Measurements from ENCODE around the gene FERMT3.

The FERMT3 gene

GRCh38 chr11:64241241-64241490 is 34.6 kb downstream of the FERMT3 start:
- no peaks in the 10 kb centered on the region for H3K27me3 Mint-ChIP-seq (ENCODE audit: low read depth)
- H3K36me3 Mint-ChIP-seq (ENCODE audit: low read depth), result peaks cover 14% of the 10 kb centered on the region
- H3K4me1 Mint-ChIP-seq, result peaks cover 40% of the 10 kb centered on the region
- H3K9me3 Mint-ChIP-seq, result no peaks in the 10 kb centered on the region
- no peak for TF ChIP-seq CTCF (IDR thresholded peaks at IDR 0.05; ENCODE audit: unreplicated experiment in 3 of 3)
- peak overlapping the region; percentile 90 to 95 (median 92) for H3K4me3 Mint-ChIP-seq
- peak overlapping the region; percentile 98 for H3K27ac Mint-ChIP-seq

- Mint-ChIP-seq H3K27me3 (ENCODE audit: low read depth) (no peaks in the 10 kb centered on the region), H3K4me1 (peaks cover 39% of the 10 kb centered on the region), H3K4me3 (peak overlapping the region; percentile 90 to 95 (median 92)), H3K36me3 (ENCODE audit: low read depth) (peaks cover 14% of the 10 kb centered on the region), H3K27ac (peak overlapping the region; percentile 98), H3K9me3 (no peaks in the 10 kb centered on the region)
- TF ChIP-seq CTCF (IDR thresholded peaks at IDR 0.05; ENCODE audit: unreplicated experiment in 3 of 3), result no peak
Measured at GRCh38 chr11:64241491-64242374, 35.2 kb downstream of the FERMT3 start.

- peak overlapping the region; percentile 90 to 95 (median 92) for H3K4me3 Mint-ChIP-seq
- no peaks in the 10 kb centered on the region for H3K27me3 Mint-ChIP-seq (ENCODE audit: low read depth)
- peaks cover 34% of the 10 kb centered on the region for H3K4me1 Mint-ChIP-seq
- H3K9me3 Mint-ChIP-seq, result no peaks in the 10 kb centered on the region
- peaks cover 9% of the 10 kb centered on the region for H3K36me3 Mint-ChIP-seq (ENCODE audit: low read depth)
- peak overlapping the region; percentile 46 to 67 (median 47) for H3K27ac Mint-ChIP-seq
- no peak for TF ChIP-seq CTCF (IDR thresholded peaks at IDR 0.05; ENCODE audit: unreplicated experiment in 3 of 3)
Measured at GRCh38 chr11:64243236-64243854, 36.8 kb downstream of the FERMT3 start.

GRCh38 chr11:64244107-64244506 is 37.6 kb downstream of the FERMT3 start:
- Mint-ChIP-seq H3K27ac (peak overlapping the region in 2 of 3 experiments; percentile 46 to 47), H3K4me1 (peaks cover 29% of the 10 kb centered on the region), H3K36me3 (ENCODE audit: low read depth) (peaks cover 6% of the 10 kb centered on the region), H3K4me3 (peak overlapping the region; percentile 90 to 95 (median 92)), H3K27me3 (ENCODE audit: low read depth) (no peaks in the 10 kb centered on the region), H3K9me3 (no peaks in the 10 kb centered on the region)
- TF ChIP-seq CTCF (IDR thresholded peaks at IDR 0.05; ENCODE audit: unreplicated experiment in 3 of 3), result no peak

- Mint-ChIP-seq H3K27me3 (ENCODE audit: low read depth) (no peaks in the 10 kb centered on the region), H3K36me3 (ENCODE audit: low read depth) (peaks cover 6% of the 10 kb centered on the region), H3K4me3 (peak overlapping the region; percentile 90 to 96 (median 91)), H3K4me1 (peaks cover 34% of the 10 kb centered on the region), H3K9me3 (no peaks in the 10 kb centered on the region), H3K27ac (peak overlapping the region in 1 of 3 experiments; percentile 88)
- no peak for TF ChIP-seq CTCF (IDR thresholded peaks at IDR 0.05; ENCODE audit: unreplicated experiment in 3 of 3)
Measured at GRCh38 chr11:64244966-64245365, 38.4 kb downstream of the FERMT3 start.

Measured in nephron (organoid).